ENCODE measurements around the gene AKAP8.

DNA sequence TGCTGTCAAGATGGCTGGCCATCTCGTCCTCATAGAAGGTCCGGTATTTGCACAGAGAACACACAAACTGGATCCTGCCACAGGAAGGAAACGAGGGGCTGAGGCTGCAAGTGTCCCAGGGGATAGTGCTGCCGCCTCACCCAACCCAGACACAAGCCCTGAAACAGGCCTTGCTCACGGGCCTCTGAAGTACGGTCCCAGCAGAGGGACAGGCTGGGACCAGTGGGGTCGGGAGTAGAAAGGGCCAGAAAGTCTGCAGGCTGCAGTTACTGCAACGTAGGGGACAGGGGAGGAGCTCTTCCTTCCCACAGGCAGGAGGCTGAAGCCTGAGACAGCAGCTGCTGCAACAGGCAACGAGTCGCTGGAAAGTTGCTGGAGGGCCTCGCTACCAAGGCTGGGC, 18.2 kb upstream of the AKAP8 start:
- TF ChIP-seq GABPA (tag; conservative IDR thresholded peaks at IDR 0.05; ENCODE audit: low read depth), result no peak
- no peak for TF ChIP-seq MTA3 (IDR thresholded peaks at IDR 0.05; ENCODE audit: borderline replicate concordance)
- no peak for TF ChIP-seq EP300 (IDR thresholded peaks at IDR 0.05; ENCODE audit: low read length)
- no peak for TF ChIP-seq ZNF239 (CRISPR knock-in tag; IDR thresholded peaks at IDR 0.05)
- TF ChIP-seq SRSF1 (IDR thresholded peaks at IDR 0.05; ENCODE audit: low read depth, low read length), result no peak
- no peak for TF ChIP-seq HDGF (IDR thresholded peaks at IDR 0.05)
- no peak for TF ChIP-seq MXI1 (IDR thresholded peaks at IDR 0.05; ENCODE audit: low read depth, low read length)
- no peak for TF ChIP-seq DPF2 (IDR thresholded peaks at IDR 0.05)
- no peak for TF ChIP-seq ZNF75A (CRISPR knock-in tag; IDR thresholded peaks at IDR 0.05)
- TF ChIP-seq, protein P1, sequence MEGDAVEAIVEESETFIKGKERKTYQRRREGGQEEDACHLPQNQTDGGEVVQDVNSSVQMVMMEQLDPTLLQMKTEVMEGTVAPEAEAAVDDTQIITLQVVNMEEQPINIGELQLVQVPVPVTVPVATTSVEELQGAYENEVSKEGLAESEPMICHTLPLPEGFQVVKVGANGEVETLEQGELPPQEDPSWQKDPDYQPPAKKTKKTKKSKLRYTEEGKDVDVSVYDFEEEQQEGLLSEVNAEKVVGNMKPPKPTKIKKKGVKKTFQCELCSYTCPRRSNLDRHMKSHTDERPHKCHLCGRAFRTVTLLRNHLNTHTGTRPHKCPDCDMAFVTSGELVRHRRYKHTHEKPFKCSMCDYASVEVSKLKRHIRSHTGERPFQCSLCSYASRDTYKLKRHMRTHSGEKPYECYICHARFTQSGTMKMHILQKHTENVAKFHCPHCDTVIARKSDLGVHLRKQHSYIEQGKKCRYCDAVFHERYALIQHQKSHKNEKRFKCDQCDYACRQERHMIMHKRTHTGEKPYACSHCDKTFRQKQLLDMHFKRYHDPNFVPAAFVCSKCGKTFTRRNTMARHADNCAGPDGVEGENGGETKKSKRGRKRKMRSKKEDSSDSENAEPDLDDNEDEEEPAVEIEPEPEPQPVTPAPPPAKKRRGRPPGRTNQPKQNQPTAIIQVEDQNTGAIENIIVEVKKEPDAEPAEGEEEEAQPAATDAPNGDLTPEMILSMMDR (IDR thresholded peaks at IDR 0.05 in 2 of 3, conservative IDR thresholded peaks at IDR 0.05 in 1 of 3; ENCODE audit: insufficient read depth in 2 of 3, low read depth in 1 of 3, low read length in 3 of 3), result no peak
- TF ChIP-seq PHF20 (IDR thresholded peaks at IDR 0.05; ENCODE audit: partially characterized antibody), result no peak
- TF ChIP-seq POLR2AphosphoS5 (IDR thresholded peaks at IDR 0.05; ENCODE audit: control insufficient read depth, insufficient read depth, low read depth, low read length), result no peak
